LNCaP clone FGC (cell line): ENCODE results near the gene AP1G2.
"Not testable (repeated sequence)": the region's sequence is repeated elsewhere in the genome, so short reads cannot be mapped to it uniquely, and the experiment has no call there.

Experiments used
- DNase-seq: peaks from one replicate; pipeline ENCODE4 v3.0.0-alpha.2; 2011; ENCODE audit warnings: low read depth
- H3K4me3 ChIP-seq: 2 replicates; pipeline ENCODE4 v1.5.1; 2011; ENCODE audit warnings: mild to moderate bottlenecking, low read depth, low read length, control low read depth
- TF ChIP-seq, protein P1 (sequence below): IDR thresholded peaks from 2 replicates; pipeline ENCODE4 v1.5.1; 2012; ENCODE audit warnings: mild to moderate bottlenecking; ENCODE audit not compliant: control insufficient read depth, insufficient read depth; ENCODE audit errors: extremely low read depth

AP1G2 gene

DNA sequence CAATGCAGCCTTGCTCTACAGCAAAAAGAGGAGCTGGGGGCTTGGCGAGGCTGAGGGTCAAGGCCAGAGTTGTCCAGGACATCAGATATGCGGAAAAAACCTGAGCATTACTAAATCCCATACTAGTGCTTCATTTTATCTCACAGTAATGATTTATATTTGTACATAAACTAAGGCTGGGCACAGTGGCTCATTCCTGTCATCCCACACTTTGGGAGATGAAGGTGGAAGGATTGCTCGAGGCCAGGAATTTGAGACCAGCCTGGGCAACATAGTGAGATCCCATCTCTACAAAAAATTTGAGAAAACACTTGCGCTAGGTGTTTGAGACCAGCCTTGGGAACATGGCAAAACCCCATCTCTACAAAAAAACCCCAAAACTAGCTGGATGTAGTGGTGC lies 22.6 kb upstream of the AP1G2 start:
- H3K4me3 ChIP-seq: no peak overlapping the region
- no peak for DNase-seq
- TF ChIP-seq, protein P1, sequence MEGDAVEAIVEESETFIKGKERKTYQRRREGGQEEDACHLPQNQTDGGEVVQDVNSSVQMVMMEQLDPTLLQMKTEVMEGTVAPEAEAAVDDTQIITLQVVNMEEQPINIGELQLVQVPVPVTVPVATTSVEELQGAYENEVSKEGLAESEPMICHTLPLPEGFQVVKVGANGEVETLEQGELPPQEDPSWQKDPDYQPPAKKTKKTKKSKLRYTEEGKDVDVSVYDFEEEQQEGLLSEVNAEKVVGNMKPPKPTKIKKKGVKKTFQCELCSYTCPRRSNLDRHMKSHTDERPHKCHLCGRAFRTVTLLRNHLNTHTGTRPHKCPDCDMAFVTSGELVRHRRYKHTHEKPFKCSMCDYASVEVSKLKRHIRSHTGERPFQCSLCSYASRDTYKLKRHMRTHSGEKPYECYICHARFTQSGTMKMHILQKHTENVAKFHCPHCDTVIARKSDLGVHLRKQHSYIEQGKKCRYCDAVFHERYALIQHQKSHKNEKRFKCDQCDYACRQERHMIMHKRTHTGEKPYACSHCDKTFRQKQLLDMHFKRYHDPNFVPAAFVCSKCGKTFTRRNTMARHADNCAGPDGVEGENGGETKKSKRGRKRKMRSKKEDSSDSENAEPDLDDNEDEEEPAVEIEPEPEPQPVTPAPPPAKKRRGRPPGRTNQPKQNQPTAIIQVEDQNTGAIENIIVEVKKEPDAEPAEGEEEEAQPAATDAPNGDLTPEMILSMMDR: no peak

DNA sequence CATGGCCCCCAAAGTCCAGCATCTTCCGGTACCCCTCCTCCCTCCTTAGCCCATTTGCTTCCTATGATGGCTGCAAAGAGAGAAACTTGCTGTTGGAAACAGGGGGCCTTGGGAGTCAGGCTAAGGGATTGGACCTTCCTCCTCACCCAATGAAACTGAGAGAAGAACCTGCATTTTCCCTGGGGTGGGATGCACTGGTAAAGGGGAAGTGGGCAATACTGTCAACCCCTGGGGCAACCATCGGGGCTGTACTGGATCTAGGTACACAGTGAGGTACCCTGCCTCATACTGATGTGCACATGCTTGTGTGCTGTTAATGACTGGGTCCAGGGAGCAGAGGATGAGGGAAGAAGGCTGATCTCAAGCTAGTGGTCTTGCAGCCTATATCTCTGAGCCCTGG lies 22.0 kb upstream of the AP1G2 start:
- TF ChIP-seq, protein P1: no peak
- H3K4me3 ChIP-seq: no peak overlapping the region
- DNase-seq: no peak

DNA sequence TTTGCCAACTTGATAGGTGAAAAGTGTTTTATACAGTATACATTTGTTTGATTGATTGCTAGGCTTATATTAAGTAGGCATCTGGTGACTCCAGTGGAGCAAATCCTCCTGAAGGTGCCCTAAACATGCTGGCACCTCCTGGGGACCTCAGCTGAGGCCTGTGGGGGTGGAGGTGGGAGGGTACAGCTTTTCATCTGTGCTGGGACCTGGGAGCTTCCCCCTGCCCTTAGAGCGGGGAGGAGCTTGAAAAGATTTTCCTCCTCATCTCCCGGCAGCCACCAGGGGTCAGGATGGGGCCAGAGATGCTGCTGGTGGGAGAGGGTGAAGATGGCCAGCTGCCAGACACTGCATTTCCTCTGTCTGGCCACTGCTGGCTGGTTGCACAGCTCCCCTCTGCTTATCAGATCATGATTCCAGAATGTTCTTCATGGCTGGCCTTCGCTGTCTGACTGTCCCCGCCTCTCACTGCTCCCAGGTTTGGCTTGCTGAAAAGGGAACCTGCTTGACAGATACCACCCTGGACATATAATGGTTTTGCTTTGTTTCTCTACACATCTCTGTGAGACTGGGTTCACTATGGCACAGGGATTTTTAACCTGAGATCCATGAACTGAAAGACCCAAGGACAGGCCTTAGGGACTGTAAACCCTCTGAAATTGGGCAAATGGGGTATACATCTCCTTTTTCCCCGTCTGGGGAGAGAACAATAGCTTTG lies 21.4 kb upstream of the AP1G2 start:
- peak; percentile 72 for DNase-seq
- H3K4me3 ChIP-seq: no peak overlapping the region
- TF ChIP-seq, protein P1: peak; percentile 87

DNA sequence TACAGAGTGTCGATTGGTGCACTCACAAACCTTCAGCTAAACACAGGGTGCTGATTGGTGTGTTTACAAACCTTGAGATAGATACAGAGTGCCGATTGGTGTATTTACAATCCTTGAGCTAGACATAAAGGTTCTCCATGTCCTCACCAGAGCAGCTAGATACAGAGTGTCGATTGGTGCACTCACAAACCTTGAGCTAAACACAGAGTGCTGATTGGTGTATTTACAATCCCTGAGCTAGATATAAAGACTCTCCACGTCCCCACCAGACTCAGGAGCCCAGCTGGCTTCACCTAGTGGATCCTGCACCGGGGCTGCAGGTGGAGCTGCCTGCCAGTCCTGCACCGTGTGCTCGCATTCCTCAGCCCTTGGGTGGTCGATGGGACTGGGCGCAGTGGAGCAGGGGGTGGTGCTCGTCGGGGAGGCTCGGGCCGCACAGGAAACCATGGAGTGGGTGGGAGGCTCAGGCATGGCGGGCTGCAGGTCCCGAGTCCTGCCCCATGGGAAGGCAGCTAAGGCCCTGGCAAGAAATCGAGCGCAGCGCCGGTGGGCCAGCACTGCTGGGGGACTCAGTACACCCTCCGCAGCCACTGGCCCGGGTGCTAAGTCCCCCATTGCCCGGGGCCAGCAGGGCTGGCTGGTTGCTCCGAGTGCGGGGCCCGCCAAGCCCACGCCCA lies 17.1 kb upstream of the AP1G2 start:
- not testable (repeated sequence) for H3K4me3 ChIP-seq, DNase-seq

DNA sequence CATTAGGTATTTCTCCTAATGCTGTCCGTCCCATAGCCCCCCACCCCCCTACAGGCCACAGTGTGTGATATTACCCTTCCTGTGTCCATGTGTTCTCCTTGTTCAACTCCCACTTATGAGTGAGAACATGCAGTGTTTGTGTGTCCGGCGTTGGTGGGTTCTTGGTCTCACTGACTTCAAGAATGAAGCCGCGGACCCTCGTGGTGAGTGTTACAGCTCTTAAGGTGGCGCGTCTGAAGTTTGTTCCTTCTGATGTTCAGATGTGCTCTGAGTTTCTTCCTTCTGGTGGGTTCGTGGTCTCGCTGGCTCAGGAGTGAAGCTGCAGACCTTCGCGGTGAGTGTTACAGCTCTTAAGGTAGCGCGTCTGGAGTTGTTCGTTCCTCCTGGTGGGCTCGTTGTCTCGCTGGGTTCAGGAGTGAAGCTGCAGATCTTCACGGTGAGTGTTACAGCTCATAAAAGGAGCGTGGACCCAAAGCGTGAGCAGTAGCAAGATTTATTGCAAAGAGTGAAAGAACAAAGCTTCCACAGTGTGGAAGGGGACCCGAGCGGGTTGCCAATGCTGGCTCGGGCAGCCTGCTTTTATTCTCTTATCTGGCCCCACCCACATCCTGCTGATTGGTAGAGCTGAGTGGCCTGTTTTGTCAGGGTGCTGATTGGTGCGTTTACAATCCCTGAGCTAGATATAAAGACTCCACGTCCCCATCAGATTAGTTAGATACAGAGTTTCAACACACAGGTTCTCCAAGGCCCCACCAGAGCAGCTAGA lies 16.4 kb upstream of the AP1G2 start:
- not testable (repeated sequence) for H3K4me3 ChIP-seq, DNase-seq

DNA sequence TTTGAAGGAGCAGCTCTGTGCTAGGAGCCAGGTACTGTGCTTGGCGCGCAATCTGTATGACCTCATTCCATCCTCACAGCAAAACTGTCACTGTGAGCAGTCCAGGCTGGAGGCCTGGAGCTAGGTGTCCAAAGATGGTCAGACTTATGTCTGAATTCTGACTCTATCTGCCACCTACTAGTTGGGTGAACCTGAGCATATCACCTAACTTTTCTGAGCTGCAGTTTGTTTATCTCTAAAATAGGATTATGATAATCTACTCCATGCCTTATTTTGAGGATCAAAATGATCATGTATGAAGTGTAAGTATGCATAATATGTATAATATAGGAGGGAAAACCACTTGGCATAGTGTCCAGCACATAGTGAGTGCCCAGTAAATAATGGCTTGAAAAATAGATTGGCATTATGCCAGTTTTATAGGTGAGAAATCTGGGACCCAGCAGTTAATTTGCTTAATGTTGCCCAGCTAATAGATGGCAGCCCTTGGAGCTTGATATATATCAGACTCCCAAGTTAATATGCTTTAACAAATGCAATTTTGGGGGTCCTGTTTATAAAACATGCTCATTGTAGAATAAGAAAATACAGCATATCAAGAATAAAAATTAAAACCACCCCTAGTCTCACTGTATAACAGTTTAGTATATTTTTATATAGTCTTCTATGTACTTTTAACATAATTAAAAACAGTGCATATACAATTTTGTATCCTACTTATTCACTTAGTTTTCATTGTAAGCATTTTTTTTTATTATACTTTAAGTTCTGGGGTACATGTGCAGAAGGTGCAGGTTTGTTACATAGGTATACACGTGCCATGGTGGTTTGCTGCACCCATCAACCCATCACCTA lies 15.5 kb upstream of the AP1G2 start:
- TF ChIP-seq, protein P1: no peak
- no peak overlapping the region for H3K4me3 ChIP-seq
- DNase-seq: no peak

DNA sequence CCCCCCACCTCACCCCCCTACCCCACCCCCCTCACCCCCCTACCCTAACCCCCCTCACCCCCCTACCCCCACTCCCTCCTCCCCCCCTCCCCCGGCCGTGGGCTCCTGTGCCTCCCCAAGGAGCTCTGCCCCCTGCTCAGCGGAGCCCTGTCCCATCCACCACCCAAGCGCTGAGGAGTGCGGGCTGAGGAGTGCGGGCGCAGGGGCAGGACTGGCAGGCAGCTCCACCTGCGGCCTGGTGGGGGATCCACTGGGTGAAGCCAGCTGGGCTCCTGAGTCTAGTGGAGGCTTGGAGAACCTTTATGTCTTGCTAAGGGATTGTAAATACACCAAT lies 13.3 kb upstream of the AP1G2 start:
- H3K4me3 ChIP-seq: no peak overlapping the region
- TF ChIP-seq, protein P1: no peak

More for the DNA sequence above, 13.3 kb upstream of the AP1G2 start:
- DNase-seq: no peak
